WTC11 (cell line): Measurements from ENCODE around the gene ALDH2.

Experiments
- CREB1 ChIP-seq: sonication (generic); formaldehyde crosslinking; IDR thresholded peaks from 2 replicates; pipeline ENCODE4 v1.8.0; 2023; ENCODE audit warnings: mild to moderate bottlenecking, missing genetic modification reagents
- TF ChIP-seq, protein P1 (sequence below): fragments of 200-600 bp; IDR thresholded peaks from 2 replicates; pipeline ENCODE4 v1.8.0; 2022; ENCODE audit warnings: antibody characterized with exemption
- TF ChIP-seq, protein P2 (sequence below): fragments of 250-450 bp; sonication (Bioruptor Pico); IDR thresholded peaks from 2 replicates; pipeline ENCODE4 v1.9.0; 2021; ENCODE audit warnings: mild to moderate bottlenecking, borderline replicate concordance
- TF ChIP-seq, protein P3 (sequence below): sonication (generic); formaldehyde crosslinking; IDR thresholded peaks from 2 replicates; pipeline ENCODE4 v1.8.0; 2022; ENCODE audit warnings: missing genetic modification reagents
- TF ChIP-seq, protein P4 (sequence below): sonication (generic); formaldehyde crosslinking; IDR thresholded peaks from 2 replicates; pipeline ENCODE4 v1.8.1; 2022; ENCODE audit warnings: low read depth, missing genetic modification reagents, borderline replicate concordance
- TF ChIP-seq, protein P5 (sequence below): sonication (generic); formaldehyde crosslinking; IDR thresholded peaks from 2 replicates; pipeline ENCODE4 v1.8.1; 2022; ENCODE audit warnings: low read depth, mild to moderate bottlenecking, moderate library complexity, missing genetic modification reagents, borderline replicate concordance
- TF ChIP-seq, protein P6 (sequence below): sonication (generic); formaldehyde crosslinking; IDR thresholded peaks from 2 replicates; pipeline ENCODE4 v1.8.0; 2022; ENCODE audit warnings: mild to moderate bottlenecking, missing genetic modification reagents

DNA sequence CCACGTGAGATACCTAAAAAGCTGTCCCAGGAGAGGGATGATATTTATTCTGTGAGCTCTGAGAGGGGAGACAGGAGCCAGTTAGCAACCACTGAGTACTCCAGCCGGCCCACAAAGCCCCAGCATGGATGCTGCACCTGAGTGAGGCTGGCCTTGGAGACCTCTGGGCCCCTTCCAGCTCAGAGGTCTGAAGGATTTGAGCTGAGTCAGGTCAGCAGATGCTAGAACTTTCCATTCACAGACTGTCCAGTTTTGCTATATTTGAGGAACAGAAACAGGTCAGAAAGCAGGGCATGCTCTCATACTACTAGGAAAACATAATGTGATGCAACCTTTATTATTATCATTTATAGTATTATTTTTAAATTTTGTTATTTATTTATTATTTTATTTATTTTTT is 60.3 kb downstream of the ALDH2 start:
- TF ChIP-seq, protein P1, sequence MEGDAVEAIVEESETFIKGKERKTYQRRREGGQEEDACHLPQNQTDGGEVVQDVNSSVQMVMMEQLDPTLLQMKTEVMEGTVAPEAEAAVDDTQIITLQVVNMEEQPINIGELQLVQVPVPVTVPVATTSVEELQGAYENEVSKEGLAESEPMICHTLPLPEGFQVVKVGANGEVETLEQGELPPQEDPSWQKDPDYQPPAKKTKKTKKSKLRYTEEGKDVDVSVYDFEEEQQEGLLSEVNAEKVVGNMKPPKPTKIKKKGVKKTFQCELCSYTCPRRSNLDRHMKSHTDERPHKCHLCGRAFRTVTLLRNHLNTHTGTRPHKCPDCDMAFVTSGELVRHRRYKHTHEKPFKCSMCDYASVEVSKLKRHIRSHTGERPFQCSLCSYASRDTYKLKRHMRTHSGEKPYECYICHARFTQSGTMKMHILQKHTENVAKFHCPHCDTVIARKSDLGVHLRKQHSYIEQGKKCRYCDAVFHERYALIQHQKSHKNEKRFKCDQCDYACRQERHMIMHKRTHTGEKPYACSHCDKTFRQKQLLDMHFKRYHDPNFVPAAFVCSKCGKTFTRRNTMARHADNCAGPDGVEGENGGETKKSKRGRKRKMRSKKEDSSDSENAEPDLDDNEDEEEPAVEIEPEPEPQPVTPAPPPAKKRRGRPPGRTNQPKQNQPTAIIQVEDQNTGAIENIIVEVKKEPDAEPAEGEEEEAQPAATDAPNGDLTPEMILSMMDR = no peak
- TF ChIP-seq, protein P2, sequence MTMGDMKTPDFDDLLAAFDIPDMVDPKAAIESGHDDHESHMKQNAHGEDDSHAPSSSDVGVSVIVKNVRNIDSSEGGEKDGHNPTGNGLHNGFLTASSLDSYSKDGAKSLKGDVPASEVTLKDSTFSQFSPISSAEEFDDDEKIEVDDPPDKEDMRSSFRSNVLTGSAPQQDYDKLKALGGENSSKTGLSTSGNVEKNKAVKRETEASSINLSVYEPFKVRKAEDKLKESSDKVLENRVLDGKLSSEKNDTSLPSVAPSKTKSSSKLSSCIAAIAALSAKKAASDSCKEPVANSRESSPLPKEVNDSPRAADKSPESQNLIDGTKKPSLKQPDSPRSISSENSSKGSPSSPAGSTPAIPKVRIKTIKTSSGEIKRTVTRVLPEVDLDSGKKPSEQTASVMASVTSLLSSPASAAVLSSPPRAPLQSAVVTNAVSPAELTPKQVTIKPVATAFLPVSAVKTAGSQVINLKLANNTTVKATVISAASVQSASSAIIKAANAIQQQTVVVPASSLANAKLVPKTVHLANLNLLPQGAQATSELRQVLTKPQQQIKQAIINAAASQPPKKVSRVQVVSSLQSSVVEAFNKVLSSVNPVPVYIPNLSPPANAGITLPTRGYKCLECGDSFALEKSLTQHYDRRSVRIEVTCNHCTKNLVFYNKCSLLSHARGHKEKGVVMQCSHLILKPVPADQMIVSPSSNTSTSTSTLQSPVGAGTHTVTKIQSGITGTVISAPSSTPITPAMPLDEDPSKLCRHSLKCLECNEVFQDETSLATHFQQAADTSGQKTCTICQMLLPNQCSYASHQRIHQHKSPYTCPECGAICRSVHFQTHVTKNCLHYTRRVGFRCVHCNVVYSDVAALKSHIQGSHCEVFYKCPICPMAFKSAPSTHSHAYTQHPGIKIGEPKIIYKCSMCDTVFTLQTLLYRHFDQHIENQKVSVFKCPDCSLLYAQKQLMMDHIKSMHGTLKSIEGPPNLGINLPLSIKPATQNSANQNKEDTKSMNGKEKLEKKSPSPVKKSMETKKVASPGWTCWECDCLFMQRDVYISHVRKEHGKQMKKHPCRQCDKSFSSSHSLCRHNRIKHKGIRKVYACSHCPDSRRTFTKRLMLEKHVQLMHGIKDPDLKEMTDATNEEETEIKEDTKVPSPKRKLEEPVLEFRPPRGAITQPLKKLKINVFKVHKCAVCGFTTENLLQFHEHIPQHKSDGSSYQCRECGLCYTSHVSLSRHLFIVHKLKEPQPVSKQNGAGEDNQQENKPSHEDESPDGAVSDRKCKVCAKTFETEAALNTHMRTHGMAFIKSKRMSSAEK (CRISPR knock-in tag) = no peak
- no peak for TF ChIP-seq CREB1 (CRISPR knock-in tag)
- TF ChIP-seq, protein P3, sequence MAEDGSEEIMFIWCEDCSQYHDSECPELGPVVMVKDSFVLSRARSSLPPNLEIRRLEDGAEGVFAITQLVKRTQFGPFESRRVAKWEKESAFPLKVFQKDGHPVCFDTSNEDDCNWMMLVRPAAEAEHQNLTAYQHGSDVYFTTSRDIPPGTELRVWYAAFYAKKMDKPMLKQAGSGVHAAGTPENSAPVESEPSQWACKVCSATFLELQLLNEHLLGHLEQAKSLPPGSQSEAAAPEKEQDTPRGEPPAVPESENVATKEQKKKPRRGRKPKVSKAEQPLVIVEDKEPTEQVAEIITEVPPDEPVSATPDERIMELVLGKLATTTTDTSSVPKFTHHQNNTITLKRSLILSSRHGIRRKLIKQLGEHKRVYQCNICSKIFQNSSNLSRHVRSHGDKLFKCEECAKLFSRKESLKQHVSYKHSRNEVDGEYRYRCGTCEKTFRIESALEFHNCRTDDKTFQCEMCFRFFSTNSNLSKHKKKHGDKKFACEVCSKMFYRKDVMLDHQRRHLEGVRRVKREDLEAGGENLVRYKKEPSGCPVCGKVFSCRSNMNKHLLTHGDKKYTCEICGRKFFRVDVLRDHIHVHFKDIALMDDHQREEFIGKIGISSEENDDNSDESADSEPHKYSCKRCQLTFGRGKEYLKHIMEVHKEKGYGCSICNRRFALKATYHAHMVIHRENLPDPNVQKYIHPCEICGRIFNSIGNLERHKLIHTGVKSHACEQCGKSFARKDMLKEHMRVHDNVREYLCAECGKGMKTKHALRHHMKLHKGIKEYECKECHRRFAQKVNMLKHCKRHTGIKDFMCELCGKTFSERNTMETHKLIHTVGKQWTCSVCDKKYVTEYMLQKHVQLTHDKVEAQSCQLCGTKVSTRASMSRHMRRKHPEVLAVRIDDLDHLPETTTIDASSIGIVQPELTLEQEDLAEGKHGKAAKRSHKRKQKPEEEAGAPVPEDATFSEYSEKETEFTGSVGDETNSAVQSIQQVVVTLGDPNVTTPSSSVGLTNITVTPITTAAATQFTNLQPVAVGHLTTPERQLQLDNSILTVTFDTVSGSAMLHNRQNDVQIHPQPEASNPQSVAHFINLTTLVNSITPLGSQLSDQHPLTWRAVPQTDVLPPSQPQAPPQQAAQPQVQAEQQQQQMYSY (CRISPR knock-in tag) = no peak
- TF ChIP-seq, protein P4, sequence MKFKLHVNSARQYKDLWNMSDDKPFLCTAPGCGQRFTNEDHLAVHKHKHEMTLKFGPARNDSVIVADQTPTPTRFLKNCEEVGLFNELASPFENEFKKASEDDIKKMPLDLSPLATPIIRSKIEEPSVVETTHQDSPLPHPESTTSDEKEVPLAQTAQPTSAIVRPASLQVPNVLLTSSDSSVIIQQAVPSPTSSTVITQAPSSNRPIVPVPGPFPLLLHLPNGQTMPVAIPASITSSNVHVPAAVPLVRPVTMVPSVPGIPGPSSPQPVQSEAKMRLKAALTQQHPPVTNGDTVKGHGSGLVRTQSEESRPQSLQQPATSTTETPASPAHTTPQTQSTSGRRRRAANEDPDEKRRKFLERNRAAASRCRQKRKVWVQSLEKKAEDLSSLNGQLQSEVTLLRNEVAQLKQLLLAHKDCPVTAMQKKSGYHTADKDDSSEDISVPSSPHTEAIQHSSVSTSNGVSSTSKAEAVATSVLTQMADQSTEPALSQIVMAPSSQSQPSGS (CRISPR knock-in tag) = no peak
- TF ChIP-seq, protein P5, sequence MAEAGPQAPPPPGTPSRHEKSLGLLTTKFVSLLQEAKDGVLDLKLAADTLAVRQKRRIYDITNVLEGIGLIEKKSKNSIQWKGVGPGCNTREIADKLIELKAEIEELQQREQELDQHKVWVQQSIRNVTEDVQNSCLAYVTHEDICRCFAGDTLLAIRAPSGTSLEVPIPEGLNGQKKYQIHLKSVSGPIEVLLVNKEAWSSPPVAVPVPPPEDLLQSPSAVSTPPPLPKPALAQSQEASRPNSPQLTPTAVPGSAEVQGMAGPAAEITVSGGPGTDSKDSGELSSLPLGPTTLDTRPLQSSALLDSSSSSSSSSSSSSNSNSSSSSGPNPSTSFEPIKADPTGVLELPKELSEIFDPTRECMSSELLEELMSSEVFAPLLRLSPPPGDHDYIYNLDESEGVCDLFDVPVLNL (CRISPR knock-in tag) = no peak
- TF ChIP-seq, protein P6, sequence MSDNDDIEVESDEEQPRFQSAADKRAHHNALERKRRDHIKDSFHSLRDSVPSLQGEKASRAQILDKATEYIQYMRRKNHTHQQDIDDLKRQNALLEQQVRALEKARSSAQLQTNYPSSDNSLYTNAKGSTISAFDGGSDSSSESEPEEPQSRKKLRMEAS = no peak
